ENCODE data around the gene UNC13A. TPM values are rescaled to one million over a fixed set of nuclear protein-coding genes. Genes with fewer than 3 reads are reported as not detected.

UNC13A gene
- total RNA-seq, 1 experiment from 2014 or later = 22.2 TPM

DNA sequence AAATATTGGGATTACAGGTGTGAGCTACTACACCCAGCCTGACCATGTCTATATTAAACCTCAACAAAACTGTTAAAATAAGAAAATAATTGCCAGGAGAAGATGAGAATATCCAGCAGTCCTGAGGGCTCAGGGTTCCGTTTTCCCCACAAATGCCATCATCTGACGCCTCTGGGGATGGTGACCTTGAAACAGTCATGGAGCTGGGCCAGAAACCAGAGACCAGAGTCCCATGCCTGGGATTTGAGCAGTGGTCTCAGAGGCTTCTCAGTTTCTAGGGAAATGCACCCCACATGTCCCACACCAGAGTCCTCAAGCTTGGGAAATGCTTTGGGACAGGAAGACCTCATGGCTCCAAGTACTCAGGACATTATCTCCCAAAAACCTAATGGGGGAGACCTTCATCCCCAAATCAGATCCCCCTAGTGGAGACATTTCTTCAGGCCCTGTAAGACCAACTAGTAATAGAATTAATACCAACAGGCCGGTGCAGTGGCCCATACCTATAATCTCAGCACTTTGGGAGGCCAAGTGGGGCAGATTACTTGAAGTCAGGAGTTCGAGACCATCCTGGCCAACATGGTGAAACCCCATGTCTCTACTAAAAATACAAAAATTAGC is 28.3 kb upstream of the UNC13A start:
- Histone ChIP-seq H3K23ac (ENCODE audit: insufficient read length, low read depth, low read length) (no peak overlapping the region), H3K4me2 (ENCODE audit: insufficient read depth, insufficient read length, low read length) (no peak overlapping the region), H2BK12ac (ENCODE audit: insufficient read length, low read depth, low read length) (no peak overlapping the region), H3K23me2 (ENCODE audit: insufficient read length, low read depth, low read length, poor library complexity, severe bottlenecking) (peaks cover 6% of the 10 kb centered on the region), H3K4ac (ENCODE audit: low read depth, low read length) (no peak overlapping the region), H2AK5ac (ENCODE audit: insufficient read length, low read length) (no peak overlapping the region), H3K9ac (ENCODE audit: extremely low read depth, insufficient read length, low read length) (no peak overlapping the region), H3T11ph (ENCODE audit: low read length) (no peak overlapping the region), H3K27ac (ENCODE audit: insufficient read length, low read depth, low read length) (no peak overlapping the region), H2BK20ac (ENCODE audit: low read depth, low read length, poor library complexity, severe bottlenecking) (no peak overlapping the region), H3K4me1 (ENCODE audit: insufficient read depth, low read length) (peaks cover 7% of the 10 kb centered on the region), H2BK120ac (ENCODE audit: low read depth, low read length, poor library complexity, severe bottlenecking) (no peak overlapping the region), H4K8ac (replicated peaks; ENCODE audit: insufficient read length, low read depth, low read length) (no peak overlapping the region), H3K27me3 (ENCODE audit: insufficient read depth, low read length) (no peaks in the 10 kb centered on the region), H4K5ac (ENCODE audit: insufficient read length, low read depth, low read length) (no peak overlapping the region), H2AFZ (ENCODE audit: low read length) (no peak overlapping the region), H2BK15ac (ENCODE audit: low read depth, low read length) (no peak overlapping the region), H2BK5ac (ENCODE audit: insufficient read length, low read length) (no peak overlapping the region), H3K18ac (ENCODE audit: insufficient read length, low read depth, low read length) (no peak overlapping the region), H4K91ac (ENCODE audit: insufficient read length, low read depth, low read length) (no peak overlapping the region), H3K79me2 (ENCODE audit: insufficient read depth, low read length) (peaks cover 10% of the 10 kb centered on the region; the same call in 1 of the 2 replicates), H3K79me1 (ENCODE audit: insufficient read depth, low read depth, low read length, poor library complexity, severe bottlenecking) (peaks cover 12% of the 10 kb centered on the region), H4K20me1 (ENCODE audit: control insufficient read depth, insufficient read depth, insufficient read length) (no peaks in the 10 kb centered on the region), H3K9me3 (ENCODE audit: control insufficient read depth, low read depth, low read length) (no peaks in the 10 kb centered on the region), H3K14ac (ENCODE audit: insufficient read depth, low read length) (no peak overlapping the region), H3K56ac (ENCODE audit: insufficient read length, low read depth, low read length) (no peak overlapping the region)
- TF ChIP-seq, protein P1, sequence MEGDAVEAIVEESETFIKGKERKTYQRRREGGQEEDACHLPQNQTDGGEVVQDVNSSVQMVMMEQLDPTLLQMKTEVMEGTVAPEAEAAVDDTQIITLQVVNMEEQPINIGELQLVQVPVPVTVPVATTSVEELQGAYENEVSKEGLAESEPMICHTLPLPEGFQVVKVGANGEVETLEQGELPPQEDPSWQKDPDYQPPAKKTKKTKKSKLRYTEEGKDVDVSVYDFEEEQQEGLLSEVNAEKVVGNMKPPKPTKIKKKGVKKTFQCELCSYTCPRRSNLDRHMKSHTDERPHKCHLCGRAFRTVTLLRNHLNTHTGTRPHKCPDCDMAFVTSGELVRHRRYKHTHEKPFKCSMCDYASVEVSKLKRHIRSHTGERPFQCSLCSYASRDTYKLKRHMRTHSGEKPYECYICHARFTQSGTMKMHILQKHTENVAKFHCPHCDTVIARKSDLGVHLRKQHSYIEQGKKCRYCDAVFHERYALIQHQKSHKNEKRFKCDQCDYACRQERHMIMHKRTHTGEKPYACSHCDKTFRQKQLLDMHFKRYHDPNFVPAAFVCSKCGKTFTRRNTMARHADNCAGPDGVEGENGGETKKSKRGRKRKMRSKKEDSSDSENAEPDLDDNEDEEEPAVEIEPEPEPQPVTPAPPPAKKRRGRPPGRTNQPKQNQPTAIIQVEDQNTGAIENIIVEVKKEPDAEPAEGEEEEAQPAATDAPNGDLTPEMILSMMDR (conservative IDR thresholded peaks at IDR 0.05) = peak; percentile 52
- Mint-ChIP-seq H3K4me3 (peak overlapping the region in 1 of 2 experiments; percentile 56; a peak in 1 of 5 replicates), H3K36me3 (ENCODE audit: insufficient read depth in 1 of 3, low read depth in 3 of 3) (peaks cover 9 to 14% (median 12%) of the 10 kb centered on the region in 3 experiments; a peak in 6 of 7 replicates), H3K9me3 (no peaks in the 10 kb centered on the region; a peak in 1 of 5 replicates), H3K4me1 (peaks cover 20 to 28% of the 10 kb centered on the region in 2 experiments), H3K27me3 (ENCODE audit: low read depth) (no peaks in the 10 kb centered on the region), H3K27ac (no peak overlapping the region)
- DNase-seq = no peak
- no CpG with 5 or more reads among the region's 4 CpGs for WGBS (ENCODE audit: extremely low coverage, insufficient read length, low lambda C conversion rate)

Data from H9 (cell line).